ENCODE measurements around the gene HSD17B11.

The HSD17B11 gene, protein sequence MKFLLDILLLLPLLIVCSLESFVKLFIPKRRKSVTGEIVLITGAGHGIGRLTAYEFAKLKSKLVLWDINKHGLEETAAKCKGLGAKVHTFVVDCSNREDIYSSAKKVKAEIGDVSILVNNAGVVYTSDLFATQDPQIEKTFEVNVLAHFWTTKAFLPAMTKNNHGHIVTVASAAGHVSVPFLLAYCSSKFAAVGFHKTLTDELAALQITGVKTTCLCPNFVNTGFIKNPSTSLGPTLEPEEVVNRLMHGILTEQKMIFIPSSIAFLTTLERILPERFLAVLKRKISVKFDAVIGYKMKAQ
- long read RNA-seq, transcript HSD17B11-201 (7 exons, 1,885 nt): major isoform, 1,988 of 2,158 reads
- long read RNA-seq, transcript HSD17B11-203 (6 exons, 851 nt): minor isoform, 17 of 2,158 reads
- long read RNA-seq, partial matches to known transcripts: 17 of 2,158 reads
- long read RNA-seq, other reads (novel, unspliced or antisense): 136 of 2,158 reads

DNA sequence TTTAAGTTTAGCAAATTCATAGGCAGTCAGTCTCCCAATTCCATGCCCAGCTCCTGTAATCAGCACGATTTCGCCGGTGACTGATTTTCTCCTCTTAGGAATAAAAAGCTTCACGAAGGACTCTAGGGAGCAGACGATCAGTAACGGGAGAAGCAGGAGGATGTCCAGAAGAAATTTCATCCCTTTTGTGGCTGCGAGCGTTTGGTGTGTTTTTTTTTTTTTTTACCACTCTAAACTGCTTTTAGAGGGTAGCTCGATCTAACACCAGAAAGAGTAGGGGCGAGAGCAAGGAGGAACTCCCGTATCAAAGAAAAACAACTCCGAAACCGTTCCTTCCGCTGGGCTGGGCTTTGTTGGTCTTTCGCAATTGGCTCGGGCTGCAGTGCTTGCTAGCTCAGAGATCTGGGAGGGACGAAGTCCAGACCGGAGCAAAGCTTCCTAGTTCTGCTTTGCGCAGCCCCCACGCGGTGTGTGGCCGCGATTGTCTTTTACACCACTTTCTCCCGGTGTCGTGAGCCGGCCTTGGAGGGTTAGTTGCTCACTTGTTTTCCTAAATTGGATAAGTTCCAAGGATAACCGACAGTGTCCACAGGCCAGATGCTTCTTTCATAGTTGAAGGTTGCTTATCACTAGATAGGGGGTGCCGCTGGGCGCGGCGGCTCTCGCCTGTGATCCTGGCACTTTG, at the start of gene HSD17B11:
HSD17B11 (minus strand) TSS at position 298 of the 685 bp plus-strand sequence; CDS start at position 180, 118 bp downstream.
- peak within 1 kb of the TSS; percentile 78 for H3K4me3 ChIP-seq (replicated peaks; ENCODE audit: insufficient read depth, low read length)
- no peaks in the 10 kb centered on the region for H3K27me3 ChIP-seq (ENCODE audit: insufficient read depth, poor library complexity, severe bottlenecking)
- peak; percentile 97 to 98 for DNase-seq (ENCODE audit: low read depth in 1 of 2, low spot score in 1 of 2)
- H3K27ac ChIP-seq (replicated peaks): peak within 1 kb of the TSS; percentile 93
- TF ChIP-seq, protein P1, sequence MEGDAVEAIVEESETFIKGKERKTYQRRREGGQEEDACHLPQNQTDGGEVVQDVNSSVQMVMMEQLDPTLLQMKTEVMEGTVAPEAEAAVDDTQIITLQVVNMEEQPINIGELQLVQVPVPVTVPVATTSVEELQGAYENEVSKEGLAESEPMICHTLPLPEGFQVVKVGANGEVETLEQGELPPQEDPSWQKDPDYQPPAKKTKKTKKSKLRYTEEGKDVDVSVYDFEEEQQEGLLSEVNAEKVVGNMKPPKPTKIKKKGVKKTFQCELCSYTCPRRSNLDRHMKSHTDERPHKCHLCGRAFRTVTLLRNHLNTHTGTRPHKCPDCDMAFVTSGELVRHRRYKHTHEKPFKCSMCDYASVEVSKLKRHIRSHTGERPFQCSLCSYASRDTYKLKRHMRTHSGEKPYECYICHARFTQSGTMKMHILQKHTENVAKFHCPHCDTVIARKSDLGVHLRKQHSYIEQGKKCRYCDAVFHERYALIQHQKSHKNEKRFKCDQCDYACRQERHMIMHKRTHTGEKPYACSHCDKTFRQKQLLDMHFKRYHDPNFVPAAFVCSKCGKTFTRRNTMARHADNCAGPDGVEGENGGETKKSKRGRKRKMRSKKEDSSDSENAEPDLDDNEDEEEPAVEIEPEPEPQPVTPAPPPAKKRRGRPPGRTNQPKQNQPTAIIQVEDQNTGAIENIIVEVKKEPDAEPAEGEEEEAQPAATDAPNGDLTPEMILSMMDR (IDR thresholded peaks at IDR 0.05; ENCODE audit: insufficient read depth, low read length): no peak
- peak; percentile 60 for TF ChIP-seq GABPA (IDR thresholded peaks at IDR 0.05; ENCODE audit: low read depth)
- TF ChIP-seq, protein P2, sequence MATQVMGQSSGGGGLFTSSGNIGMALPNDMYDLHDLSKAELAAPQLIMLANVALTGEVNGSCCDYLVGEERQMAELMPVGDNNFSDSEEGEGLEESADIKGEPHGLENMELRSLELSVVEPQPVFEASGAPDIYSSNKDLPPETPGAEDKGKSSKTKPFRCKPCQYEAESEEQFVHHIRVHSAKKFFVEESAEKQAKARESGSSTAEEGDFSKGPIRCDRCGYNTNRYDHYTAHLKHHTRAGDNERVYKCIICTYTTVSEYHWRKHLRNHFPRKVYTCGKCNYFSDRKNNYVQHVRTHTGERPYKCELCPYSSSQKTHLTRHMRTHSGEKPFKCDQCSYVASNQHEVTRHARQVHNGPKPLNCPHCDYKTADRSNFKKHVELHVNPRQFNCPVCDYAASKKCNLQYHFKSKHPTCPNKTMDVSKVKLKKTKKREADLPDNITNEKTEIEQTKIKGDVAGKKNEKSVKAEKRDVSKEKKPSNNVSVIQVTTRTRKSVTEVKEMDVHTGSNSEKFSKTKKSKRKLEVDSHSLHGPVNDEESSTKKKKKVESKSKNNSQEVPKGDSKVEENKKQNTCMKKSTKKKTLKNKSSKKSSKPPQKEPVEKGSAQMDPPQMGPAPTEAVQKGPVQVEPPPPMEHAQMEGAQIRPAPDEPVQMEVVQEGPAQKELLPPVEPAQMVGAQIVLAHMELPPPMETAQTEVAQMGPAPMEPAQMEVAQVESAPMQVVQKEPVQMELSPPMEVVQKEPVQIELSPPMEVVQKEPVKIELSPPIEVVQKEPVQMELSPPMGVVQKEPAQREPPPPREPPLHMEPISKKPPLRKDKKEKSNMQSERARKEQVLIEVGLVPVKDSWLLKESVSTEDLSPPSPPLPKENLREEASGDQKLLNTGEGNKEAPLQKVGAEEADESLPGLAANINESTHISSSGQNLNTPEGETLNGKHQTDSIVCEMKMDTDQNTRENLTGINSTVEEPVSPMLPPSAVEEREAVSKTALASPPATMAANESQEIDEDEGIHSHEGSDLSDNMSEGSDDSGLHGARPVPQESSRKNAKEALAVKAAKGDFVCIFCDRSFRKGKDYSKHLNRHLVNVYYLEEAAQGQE (IDR thresholded peaks at IDR 0.05; ENCODE audit: insufficient replicate concordance, low read depth): peak; percentile 31
- TF ChIP-seq POLR2AphosphoS5 (IDR thresholded peaks at IDR 0.05; ENCODE audit: low read depth): peak; percentile 91
- TF ChIP-seq SPI1 (IDR thresholded peaks at IDR 0.05; ENCODE audit: borderline replicate concordance, low read depth): peak; percentile 70

DNA sequence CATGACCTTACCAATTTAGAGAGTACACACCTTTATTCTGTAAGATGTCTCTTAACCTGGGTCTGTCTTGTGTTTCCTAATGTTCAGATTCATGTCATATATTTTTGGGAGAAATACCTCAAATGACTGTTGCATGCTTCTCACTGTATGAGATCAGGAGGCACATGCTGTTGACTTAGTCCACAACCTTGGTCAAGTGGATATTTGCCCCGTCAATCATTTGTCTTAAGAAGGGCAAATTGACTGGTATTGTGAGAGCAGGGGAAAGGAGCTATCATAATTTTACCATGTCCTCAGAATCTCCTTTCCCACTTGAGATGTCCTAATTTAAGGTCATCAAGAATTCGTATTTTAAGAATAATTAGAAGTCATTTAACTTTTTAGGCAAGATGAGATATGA, 42.4 kb upstream of the HSD17B11 start:
- Histone ChIP-seq H3K27ac (replicated peaks) (no peak overlapping the region), H3K4me3 (replicated peaks; ENCODE audit: insufficient read depth, low read length) (no peak overlapping the region), H3K27me3 (ENCODE audit: insufficient read depth, poor library complexity, severe bottlenecking) (no peaks in the 10 kb centered on the region)
- TF ChIP-seq, protein P2 (IDR thresholded peaks at IDR 0.05; ENCODE audit: insufficient replicate concordance, low read depth): no peak
- TF ChIP-seq POLR2AphosphoS5 (IDR thresholded peaks at IDR 0.05; ENCODE audit: low read depth) (no peak), SPI1 (IDR thresholded peaks at IDR 0.05; ENCODE audit: borderline replicate concordance, low read depth) (no peak), GABPA (IDR thresholded peaks at IDR 0.05; ENCODE audit: low read depth) (no peak)
- TF ChIP-seq, protein P1 (IDR thresholded peaks at IDR 0.05; ENCODE audit: insufficient read depth, low read length): no peak
- no peak for DNase-seq (ENCODE audit: low read depth in 1 of 2, low spot score in 1 of 2)

DNA sequence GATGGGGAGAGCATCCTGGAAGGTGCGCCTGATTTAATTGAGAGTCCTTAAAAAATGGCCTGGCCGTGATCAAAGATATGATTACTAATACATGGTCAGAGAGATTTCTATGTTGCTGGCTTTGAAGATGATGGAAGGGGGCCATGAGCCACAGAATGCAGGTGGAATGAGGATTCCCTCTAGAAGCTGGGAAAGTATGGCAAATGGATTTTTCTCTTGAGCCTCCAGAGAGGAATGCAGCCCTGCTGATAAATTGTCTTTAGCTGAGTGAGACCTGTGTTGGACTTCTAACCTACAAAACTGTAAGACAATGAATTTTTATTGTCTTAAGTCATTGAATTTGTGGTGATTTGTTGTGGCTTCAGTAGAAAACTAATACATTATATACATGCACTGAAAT, 39.0 kb upstream of the HSD17B11 start:
- Histone ChIP-seq H3K4me3 (replicated peaks; ENCODE audit: insufficient read depth, low read length) (no peak overlapping the region), H3K27me3 (ENCODE audit: insufficient read depth, poor library complexity, severe bottlenecking) (no peaks in the 10 kb centered on the region), H3K27ac (replicated peaks) (no peak overlapping the region)
- no peak for TF ChIP-seq SPI1 (IDR thresholded peaks at IDR 0.05; ENCODE audit: borderline replicate concordance, low read depth)
- TF ChIP-seq, protein P1 (IDR thresholded peaks at IDR 0.05; ENCODE audit: insufficient read depth, low read length): no peak
- no peak for DNase-seq (ENCODE audit: low read depth in 1 of 2, low spot score in 1 of 2)
